OCI-LY3 (cell line): ENCODE results near the gene ALDH1A3.

ENCODE experiments used
- CTCF ChIP-seq: fragments of 200-600, 300-600 bp; sonication (generic); IDR thresholded peaks from 2 replicates; pipeline ENCODE4 v1.5.1; 2014; ENCODE audit warnings: antibody characterized with exemption, low read length, low read depth
- EZH2phosphoT487 ChIP-seq: fragments of 200-600 bp; shearing (Covaris generic); IDR thresholded peaks from 2 replicates; pipeline ENCODE4 v1.6.1; 2018; ENCODE audit warnings: antibody characterized with exemption, mixed run types, low read depth

GRCh38 chr15:100847194-100847593 is 32.4 kb upstream of the ALDH1A3 start:
- TF ChIP-seq CTCF = no peak
- no peak for TF ChIP-seq EZH2phosphoT487
